Astrocyte (in vitro differentiated cells and primary cell): ENCODE data around the gene IGHMBP2.

Experiments
- CTCF ChIP-seq: IDR thresholded peaks from 2 replicates; pipeline ENCODE4 v1.5.1; 2011; ENCODE audit warnings: low read depth, mild to moderate bottlenecking, inconsistent platforms, low read length, moderate library complexity; ENCODE audit not compliant: insufficient read depth
- EZH2 ChIP-seq: IDR thresholded peaks from 2 replicates; pipeline ENCODE4 v1.6.1; 2012; ENCODE audit warnings: mild to moderate bottlenecking, low read length, inconsistent platforms; ENCODE audit not compliant: insufficient read depth

- TF ChIP-seq EZH2 (no peak), CTCF (no peak)
These were observed 54.5 kb downstream of the IGHMBP2 start for GRCh38 chr11:68958211-68958610.
